DMS153 (cell line): ENCODE data around the gene TSTD1.
A peak's percentile ranks its signal among the peaks of the same experiment; 100 is the strongest.

Experiments used
- DNase-seq: peaks from one replicate; lab custom pipeline; 2025; lab: John Stamatoyannopoulos, UW

Gene TSTD1

DNA sequence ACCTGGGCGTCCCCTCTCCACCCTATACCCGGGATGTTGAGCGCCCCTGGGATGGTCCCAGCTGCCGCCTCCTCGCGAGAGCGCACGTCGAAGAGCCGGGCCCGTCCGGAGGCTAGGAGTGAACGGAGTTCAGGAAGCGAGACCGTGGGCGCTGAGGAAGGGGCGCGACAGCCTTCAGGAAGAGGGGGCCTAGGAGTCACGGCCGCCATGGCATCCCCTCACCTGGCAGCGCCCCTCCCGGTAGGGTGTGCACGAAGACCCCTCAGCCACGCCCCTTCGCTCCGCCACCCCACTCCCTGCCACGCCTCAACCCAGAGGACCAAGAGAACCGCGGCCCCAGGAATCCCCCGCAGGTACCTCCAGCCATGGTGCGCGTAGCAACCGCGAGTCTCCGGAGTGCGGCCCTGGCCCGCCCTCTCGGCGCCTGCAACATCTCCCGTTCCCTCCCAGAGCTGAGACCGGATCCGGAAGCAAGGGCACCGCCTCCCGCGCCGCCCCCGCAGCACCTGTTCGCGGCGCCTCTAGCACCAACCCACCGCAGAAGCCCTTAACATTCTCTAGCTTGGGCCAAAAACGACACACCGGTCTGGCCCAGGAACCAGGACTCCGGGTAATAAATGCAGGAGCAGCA lies at the start of gene TSTD1:
TSTD1 (minus strand) TSS at position 442 of the 631 bp plus-strand sequence; CDS start at position 367, 75 bp downstream.
- DNase-seq: peak; percentile 58

DNA sequence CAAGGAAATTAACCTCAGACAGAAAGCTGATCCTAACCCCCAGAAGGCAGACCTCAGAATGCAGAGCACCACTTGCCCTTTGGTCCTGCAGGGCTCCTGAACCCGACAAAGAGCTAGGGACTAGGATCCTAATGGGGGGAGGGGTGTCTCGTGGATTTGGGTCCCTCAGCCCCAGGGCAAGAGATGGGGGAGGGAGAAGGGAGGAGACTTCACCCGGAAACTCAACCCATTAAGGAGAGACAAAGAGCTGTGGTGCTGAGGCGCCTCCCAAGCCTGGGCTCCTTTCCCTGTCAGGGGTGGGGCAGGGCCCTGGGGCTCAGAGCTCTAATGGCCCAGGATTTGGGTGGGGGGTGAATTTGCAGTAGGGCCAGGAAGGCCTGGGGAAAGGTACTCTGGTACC lies 47.7 kb upstream of the TSTD1 start:
- DNase-seq: no peak

DNA sequence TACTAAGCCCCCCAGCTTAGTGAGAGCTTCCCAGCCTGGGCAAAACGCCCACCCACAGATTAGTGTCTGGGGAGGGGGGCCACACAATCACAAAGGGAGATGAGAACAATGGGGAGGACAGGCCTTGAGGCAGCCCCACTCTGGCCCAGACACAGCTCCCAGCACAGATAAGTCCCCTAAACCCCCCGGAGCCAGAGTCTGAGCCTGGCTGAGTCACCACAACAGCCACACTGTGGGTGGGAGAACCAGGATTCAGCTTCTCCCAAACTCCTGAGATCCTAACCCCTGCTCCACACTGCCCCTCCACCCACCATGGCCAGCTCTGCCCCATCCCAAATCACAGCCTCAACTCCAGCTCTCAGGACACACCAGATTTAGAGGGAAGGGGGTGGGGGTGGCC lies 46.4 kb upstream of the TSTD1 start:
- no peak for DNase-seq

GRCh38 chr1:161084597-161084988 lies 45.8 kb upstream of the TSTD1 start:
- DNase-seq: no peak

GRCh38 chr1:161083748-161084596 lies 45.2 kb upstream of the TSTD1 start:
- DNase-seq: no peak

- DNase-seq: peak; percentile 16
Measured at GRCh38 chr1:161082996-161083747, 44.4 kb upstream of the TSTD1 start.

- no peak for DNase-seq
Measured at GRCh38 chr1:161082483-161082882, 43.7 kb upstream of the TSTD1 start.

- DNase-seq: no peak
Measured at GRCh38 chr1:161081519-161081918, 42.8 kb upstream of the TSTD1 start.

DNA sequence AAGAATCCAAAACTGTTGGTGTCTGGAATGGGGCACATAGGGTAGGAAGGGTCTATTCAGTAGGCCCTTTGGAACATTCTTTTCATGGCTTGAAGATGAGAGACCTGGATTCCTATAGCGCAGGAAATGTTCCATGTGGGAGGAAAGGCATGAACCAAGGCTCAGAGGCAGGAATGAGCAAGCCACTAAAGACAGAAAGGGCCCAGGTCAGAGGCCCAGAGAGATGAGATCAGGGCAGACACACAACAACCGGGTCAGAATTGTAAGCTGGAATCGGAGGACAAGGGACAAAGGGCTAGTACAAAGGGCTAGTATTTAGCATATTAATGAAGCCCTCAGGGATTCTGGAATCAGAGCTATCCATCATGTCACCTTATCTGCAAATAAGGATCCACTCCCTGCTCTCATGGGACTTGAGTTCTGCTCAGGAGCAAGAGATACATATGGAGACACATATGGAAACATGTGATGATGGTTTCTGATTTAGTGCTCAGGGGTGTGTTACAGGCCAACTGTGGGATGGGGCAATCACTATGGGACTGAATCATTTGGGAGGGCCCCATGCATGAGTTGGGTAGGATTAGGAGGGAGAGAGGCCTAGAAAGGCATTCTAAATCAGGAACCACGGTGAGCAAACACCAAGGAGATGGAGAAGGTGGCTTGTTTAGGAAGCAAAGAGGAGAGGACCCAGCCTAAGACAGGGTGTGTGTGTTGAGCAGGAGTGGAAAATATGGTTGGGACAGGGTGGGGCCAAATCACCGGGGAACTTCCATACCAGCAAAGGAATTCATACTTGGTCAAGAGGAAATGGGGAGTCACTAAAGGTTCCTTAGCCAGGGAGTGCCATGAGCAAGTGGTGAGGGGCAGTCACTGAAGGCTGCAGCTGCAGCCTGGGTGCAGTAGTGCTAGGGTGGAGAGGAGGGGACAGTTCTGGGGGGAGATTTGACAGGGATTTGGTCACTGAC lies 42.0 kb upstream of the TSTD1 start:
- no peak for DNase-seq

DNA sequence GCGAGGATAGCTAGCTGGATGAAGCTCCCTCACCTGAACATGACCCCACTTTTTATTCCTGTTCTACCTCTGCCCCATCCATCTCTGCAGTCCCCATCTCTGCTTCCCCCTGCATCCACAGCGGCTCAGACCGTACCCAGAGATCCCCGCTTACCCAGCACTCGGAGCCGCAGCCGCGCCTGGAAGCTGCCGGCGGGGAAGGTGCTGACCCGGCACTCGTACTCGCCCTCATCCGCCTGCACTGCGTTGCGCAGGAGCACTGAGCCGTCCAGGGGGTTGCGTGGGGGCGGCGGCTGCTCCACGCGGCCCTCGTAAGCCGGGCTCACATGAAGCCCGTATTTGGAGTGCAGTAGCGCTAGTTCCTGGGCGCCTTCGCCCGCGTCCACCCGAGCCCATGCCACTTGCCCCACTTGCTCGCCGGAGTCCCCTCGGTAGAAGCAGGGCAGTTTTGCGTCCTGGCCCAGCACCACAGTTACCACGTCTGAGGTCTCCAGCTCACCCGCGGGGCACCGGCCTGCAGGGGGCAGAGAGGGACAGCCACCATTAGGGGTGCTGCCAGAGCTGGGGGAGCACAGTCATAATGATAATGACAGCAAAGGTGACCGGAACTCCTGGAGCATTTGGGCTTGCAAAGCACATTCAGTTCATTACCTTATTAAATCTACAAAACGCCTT lies 40.8 kb upstream of the TSTD1 start:
- no peak for DNase-seq

DNA sequence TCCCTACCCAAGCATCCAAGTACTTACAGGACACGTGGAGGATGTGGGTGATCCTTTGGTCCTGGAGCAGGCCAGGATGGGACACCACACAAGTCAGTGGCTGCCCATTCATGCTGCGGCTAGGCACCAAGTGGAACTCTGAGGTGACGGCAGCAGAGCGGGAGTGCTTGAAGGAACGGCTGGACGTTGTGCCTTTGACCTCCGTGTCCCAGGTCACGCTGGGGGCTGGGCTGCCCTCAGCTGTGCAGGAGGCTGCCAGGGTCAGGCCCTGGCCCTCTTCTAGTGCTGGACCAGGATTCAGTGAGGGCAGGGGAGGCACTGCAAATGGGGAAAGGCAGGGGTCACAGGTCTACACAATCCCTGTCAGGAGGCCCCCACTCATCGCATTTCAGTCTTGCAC lies 38.7 kb upstream of the TSTD1 start:
- no peak for DNase-seq

DNA sequence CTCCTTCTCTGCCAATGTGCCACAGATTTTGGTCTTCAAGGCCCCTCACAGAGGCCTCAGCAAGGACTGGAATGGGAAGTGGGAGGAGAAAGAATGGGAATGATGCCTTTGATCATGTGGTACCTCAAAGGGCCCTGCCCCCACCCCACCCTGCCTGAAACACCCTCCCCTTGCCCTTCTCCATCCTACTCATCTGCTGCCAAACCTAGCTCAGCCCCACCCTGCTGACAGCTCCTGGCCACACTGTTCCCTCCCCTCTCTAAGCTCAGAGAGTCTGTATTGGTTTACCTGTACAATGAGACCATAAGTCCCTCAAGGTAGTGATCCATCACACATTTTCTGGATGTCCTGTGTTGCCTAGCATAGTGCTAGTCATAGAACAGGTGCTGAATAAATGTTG lies 37.6 kb upstream of the TSTD1 start:
- no peak for DNase-seq

- no peak for DNase-seq
Measured at GRCh38 chr1:161074676-161075368, 36.1 kb upstream of the TSTD1 start.

GRCh38 chr1:161073474-161074121 lies 34.8 kb upstream of the TSTD1 start:
- no peak for DNase-seq

- no peak for DNase-seq
Measured at GRCh38 chr1:161072751-161073449, 34.1 kb upstream of the TSTD1 start.

DNA sequence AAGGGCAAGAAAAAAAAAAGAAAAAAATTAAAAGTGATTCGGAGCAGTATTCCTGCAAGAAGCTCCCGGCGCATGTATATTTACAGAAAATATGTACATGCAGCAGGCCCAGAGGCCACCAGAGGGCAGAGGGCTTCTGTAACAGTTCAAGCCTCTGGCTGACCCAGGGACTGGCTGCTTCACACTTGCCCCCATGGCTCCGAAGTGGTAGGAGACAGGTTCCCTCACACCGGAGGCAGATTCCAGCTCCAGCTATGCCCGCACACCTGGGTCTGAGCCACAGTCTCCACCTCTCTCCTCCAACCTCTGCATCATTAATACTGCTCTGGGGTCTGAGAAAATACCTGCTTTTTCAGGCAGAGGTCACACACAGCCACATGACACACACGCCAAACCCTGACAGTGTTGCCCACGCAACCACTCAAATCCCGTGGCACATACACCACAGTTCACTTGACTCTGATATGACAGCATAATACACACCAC lies 33.2 kb upstream of the TSTD1 start:
- peak; percentile 61 for DNase-seq

- no peak for DNase-seq
Measured at GRCh38 chr1:161070761-161071160, 32.0 kb upstream of the TSTD1 start.

GRCh38 chr1:161069731-161070270 lies 31.0 kb upstream of the TSTD1 start, which contains the start of gene ARHGAP30:
ARHGAP30 (minus strand) TSS chr1:161069891; CDS start chr1:161069624, 267 bp downstream.
- DNase-seq: no peak

DNA sequence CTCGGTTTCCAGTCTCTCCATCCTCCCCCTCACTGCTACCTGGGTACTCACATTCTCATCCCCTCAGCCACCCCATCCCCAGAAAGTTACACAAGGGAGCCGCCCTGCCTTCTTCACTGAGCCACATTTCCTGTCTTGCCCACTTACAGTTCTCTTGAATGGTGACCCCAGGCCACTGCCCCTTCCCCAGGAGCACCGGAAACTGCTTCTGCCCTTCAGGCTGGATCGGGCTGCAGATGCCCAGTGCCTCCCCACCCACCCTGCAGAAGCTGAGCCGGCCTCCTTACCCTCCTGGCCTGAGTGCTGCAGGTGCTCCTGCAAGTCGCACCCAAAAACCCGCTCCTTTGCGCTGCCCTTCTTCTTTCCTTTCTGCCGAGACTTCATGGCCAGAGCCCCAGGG lies 30.5 kb upstream of the TSTD1 start:
- DNase-seq: no peak
